HepG2 (cell line): ENCODE measurements around the gene LRRC51. TPM values are rescaled to one million over a fixed set of nuclear protein-coding genes. Genes with fewer than 3 reads are reported as not detected.

ENCODE experiments used
- ATAC-seq: fragments of 200-7000 bp; cut with Tn5 transposase; 3 replicates; pipeline ENCODE4 v1.9.1; 2020; ENCODE audit warnings: mild to moderate bottlenecking, moderate library complexity
- BruUV-seq: library from RNA; stranded (reverse); fragments of 400-500 nt; replicated peaks from 2 replicates; lab custom pipeline; 2021; lab: Mats Ljungman, UMichigan
- CTCF ChIA-PET: fragments of 300-600 bp; formaldehyde crosslinking; extraction: SDS; loops from one replicate; lab custom pipeline; 2021; ENCODE audit warnings: low total read pairs, inconsistent platforms, low intra/inter-chr PET ratio; lab: Yijun Ruan, JAX
- POLR2A ChIA-PET: fragments of 350-600 bp; sonication (Branson Sonifier 250); formaldehyde crosslinking; loops from one replicate; lab custom pipeline; 2020; ENCODE audit warnings: antibody characterized with exemption, inconsistent platforms; lab: Yijun Ruan, JAX
- DNase-seq: peaks from one replicate; pipeline ENCODE4 v3.0.0-alpha.2; 2015; ENCODE audit warnings: low spot score
- FAIRE-seq: peaks from 3 replicates; lab custom pipeline; 2011; peaks lifted over from hg19 to GRCh38; lab: Jason Lieb, UNC
- H2AFZ ChIP-seq: one replicate; pipeline ENCODE4 v1.6.1; 2011; ENCODE audit warnings: low read length, inconsistent platforms
- H3K27ac ChIP-seq: fragments of 300-600 bp; 3 replicates; pipeline ENCODE4 v1.8.0; 2011; ENCODE audit warnings: mixed run types, mild to moderate bottlenecking, mixed read lengths, low read length, inconsistent platforms; ENCODE audit not compliant: insufficient read depth; ENCODE audit errors: extremely low read length
- H3K27me3 ChIP-seq, 2 experiments: fragments of 200-600 bp in 1 of 2; 2 replicates in 1 of 2; 3 replicates in 1 of 2; pipeline versions ENCODE4 v1.6.0 to v1.8.0; 2011; ENCODE audit warnings: low read length in 2 of 2, mild to moderate bottlenecking in 2 of 2, moderate library complexity in 2 of 2, inconsistent platforms in 1 of 2; ENCODE audit not compliant: insufficient read depth in 2 of 2, control insufficient read depth in 1 of 2
- H3K36me3 ChIP-seq, 2 experiments: fragments of 200-600 bp in 1 of 2; replicated peaks in 1 of 2; 2 replicates in 1 of 2; 3 replicates in 1 of 2; pipeline versions ENCODE4 v1.5.1 to v1.8.0; 2011; ENCODE audit warnings: low read length in 2 of 2, inconsistent platforms in 1 of 2; ENCODE audit not compliant: insufficient read depth in 2 of 2, control insufficient read depth in 1 of 2
- H3K4me1 ChIP-seq: 2 replicates; pipeline ENCODE4 v1.5.1; 2012; ENCODE audit warnings: low read length, inconsistent platforms; ENCODE audit not compliant: insufficient read depth
- H3K4me2 ChIP-seq: 2 replicates; pipeline ENCODE4 v1.6.0; 2011; ENCODE audit warnings: low read depth, low read length, inconsistent platforms
- H3K4me3 ChIP-seq, 3 experiments: fragments of 200-600 bp in 1 of 3; sonication (generic), shearing (Covaris generic) in 1 of 3; replicated peaks in 1 of 3; 2 replicates each; pipeline ENCODE4 v1.5.1; 2011 to 2016; ENCODE audit warnings: low read length in 3 of 3, inconsistent platforms in 2 of 3, low read depth in 2 of 3, mild to moderate bottlenecking in 2 of 3, control low read depth in 1 of 3, mixed read lengths in 1 of 3; ENCODE audit not compliant: insufficient read depth in 1 of 3
- H3K79me2 ChIP-seq: one replicate; pipeline ENCODE4 v1.6.1; 2011; ENCODE audit warnings: low read length, inconsistent platforms; ENCODE audit not compliant: insufficient read depth
- H3K9ac ChIP-seq: 2 replicates; pipeline ENCODE4 v1.6.0; 2011; ENCODE audit warnings: mild to moderate bottlenecking, low read depth, low read length, inconsistent platforms; ENCODE audit not compliant: insufficient read depth
- H3K9me3 ChIP-seq: 2 replicates; pipeline ENCODE4 v1.5.1; 2012; ENCODE audit warnings: mild to moderate bottlenecking, low read length
- H4K20me1 ChIP-seq: 2 replicates; pipeline ENCODE4 v1.6.0; 2011; ENCODE audit warnings: inconsistent platforms, mild to moderate bottlenecking, low read length, moderate library complexity; ENCODE audit not compliant: insufficient read depth
- ARNTL ChIP-seq: sonication (generic); formaldehyde crosslinking; IDR thresholded peaks from 2 replicates; pipeline ENCODE4 v1.4.0; 2020; ENCODE audit warnings: mild to moderate bottlenecking, missing genetic modification reagents
- ERF ChIP-seq: IDR thresholded peaks from 2 replicates; pipeline ENCODE4 v1.6.1; 2018; ENCODE audit warnings: missing biosample characterization, missing genetic modification reagents
- JARID2 ChIP-seq: sonication (generic); formaldehyde crosslinking; IDR thresholded peaks from 2 replicates; pipeline ENCODE4 v1.8.1; 2023; ENCODE audit warnings: missing genetic modification reagents, inconsistent platforms; ENCODE audit not compliant: insufficient replicate concordance
- NONO ChIP-seq, 2 experiments: fragments of 450-650 bp in 1 of 2; sonication (generic) in 1 of 2; formaldehyde crosslinking in 1 of 2; IDR thresholded peaks in 1 of 2; conservative IDR thresholded peaks in 1 of 2; 2 replicates each; pipeline versions ENCODE4 v1.6.1 to v1.8.0; 2017 to 2022; ENCODE audit warnings: mild to moderate bottlenecking in 1 of 2, missing genetic modification reagents in 1 of 2, moderate library complexity in 1 of 2
- PHF5A ChIP-seq: IDR thresholded peaks from one replicate; pipeline ENCODE4 v1.6.1; 2018; ENCODE audit warnings: low read depth, missing genetic modification reagents; ENCODE audit not compliant: unreplicated experiment
- SIX4 ChIP-seq: sonication (generic); formaldehyde crosslinking; IDR thresholded peaks from 2 replicates; pipeline ENCODE4 v1.4.0; 2020; ENCODE audit warnings: missing genetic modification reagents
- SP140L ChIP-seq: sonication (generic); formaldehyde crosslinking; IDR thresholded peaks from 2 replicates; pipeline ENCODE4 v1.4.0; 2020; ENCODE audit warnings: missing genetic modification reagents, borderline replicate concordance
- ZFAT ChIP-seq: sonication (generic); formaldehyde crosslinking; conservative IDR thresholded peaks from 2 replicates; pipeline ENCODE4 v1.8.1; 2023; ENCODE audit warnings: missing genetic modification reagents, inconsistent platforms
- WGBS: methylation state at CpG from one replicate; pipeline ENCODE4 v1.1.6; 2017; ENCODE audit warnings: low lambda C conversion rate; 5-methylcytosine and 5-hydroxymethylcytosine counted together
- in situ Hi-C: cut with HindIII; loops from 2 replicates; pipeline ENCODE4 v1.10.0; 2017; ENCODE audit warnings: low pct_unique_long_range_greater_than_20kb; ENCODE audit not compliant: extremely low pct_ligation_motif_present
- intact Hi-C: fragments of 100-400 bp; cut with micrococcal nuclease; formaldehyde crosslinking; loops from one replicate; pipeline ENCODE4 v1.10.0; 2022; ENCODE audit not compliant: unreplicated experiment
- polyA plus RNA-seq, 8 experiments: library from polyadenylated mRNA; depleted of rRNA in 3 of 8; stranded (reverse) in 7 of 8; unstranded in 1 of 8; fragments of >200 nt; fragmentation: Illumina TruSeq in 4 of 8; extraction: Trizol in 4 of 8; gene quantifications; 2 replicates each; pipeline versions ENCODE4 v1.2.1 to v1.2.3, GENCODE V29; 2011 to 2016; ENCODE audit warnings: low read depth in 4 of 8, missing spikeins in 1 of 8, mixed read lengths in 1 of 8; ENCODE audit not compliant: insufficient read depth in 1 of 8
- total RNA-seq, 5 experiments: library from RNA; depleted of rRNA; stranded (reverse); fragments of >200 nt; fragmentation: Illumina TruSeq; extraction: Trizol; gene quantifications; 2 replicates each; pipeline ENCODE4 v1.2.3, GENCODE V29; 2016; ENCODE audit warnings: low read depth in 1 of 5
- TF ChIP-seq, protein P1 (sequence below): sonication (generic); formaldehyde crosslinking; IDR thresholded peaks from 2 replicates; pipeline ENCODE4 v1.4.0; 2020; ENCODE audit warnings: missing genetic modification reagents, mild to moderate bottlenecking, borderline replicate concordance
- TF ChIP-seq, protein P2 (sequence below): sonication (generic); formaldehyde crosslinking; IDR thresholded peaks from 2 replicates; pipeline ENCODE4 v1.8.0; 2022; ENCODE audit warnings: mild to moderate bottlenecking, missing genetic modification reagents
- TF ChIP-seq, protein P3 (sequence below): fragments of 450-650 bp; IDR thresholded peaks from 2 replicates; pipeline ENCODE4 v1.6.1; 2017; ENCODE audit warnings: mild to moderate bottlenecking
- TF ChIP-seq, protein P4 (sequence below): sonication (generic); formaldehyde crosslinking; IDR thresholded peaks from 2 replicates; pipeline ENCODE4 v1.5.1; 2020; ENCODE audit warnings: missing genetic modification reagents, mild to moderate bottlenecking, borderline replicate concordance
- TF ChIP-seq, protein P5 (sequence below): sonication (generic); formaldehyde crosslinking; IDR thresholded peaks from 2 replicates; pipeline ENCODE4 v1.8.0; 2023; ENCODE audit warnings: mild to moderate bottlenecking, missing genetic modification reagents

The LRRC51 gene
- total and polyA plus RNA-seq, 2 of the 13 experiments (the other 11 are each of a cell fraction or from before 2014, with no cell fraction given), result 5.3 to 6.0 TPM

DNA sequence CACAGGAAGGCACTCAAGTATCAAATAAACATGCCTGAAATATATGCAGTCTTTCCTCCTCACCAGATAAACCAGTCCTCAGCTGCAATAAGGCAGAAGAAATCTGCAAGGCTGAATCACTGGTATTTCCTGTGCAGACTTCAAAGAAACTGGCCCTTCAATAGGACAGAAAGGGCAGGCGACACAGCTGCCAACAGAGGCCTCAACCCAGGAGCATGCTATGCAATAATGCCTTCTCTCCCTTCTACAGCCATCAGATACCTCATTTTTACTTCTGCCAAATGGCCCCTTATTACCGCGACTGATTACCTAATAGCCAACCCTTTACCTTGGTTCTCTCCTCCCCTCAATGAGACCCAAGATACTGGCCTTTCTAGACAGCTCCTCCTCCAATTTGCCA lies 8.3 kb upstream of the LRRC51 start (continued):
- TF ChIP-seq, protein P1, sequence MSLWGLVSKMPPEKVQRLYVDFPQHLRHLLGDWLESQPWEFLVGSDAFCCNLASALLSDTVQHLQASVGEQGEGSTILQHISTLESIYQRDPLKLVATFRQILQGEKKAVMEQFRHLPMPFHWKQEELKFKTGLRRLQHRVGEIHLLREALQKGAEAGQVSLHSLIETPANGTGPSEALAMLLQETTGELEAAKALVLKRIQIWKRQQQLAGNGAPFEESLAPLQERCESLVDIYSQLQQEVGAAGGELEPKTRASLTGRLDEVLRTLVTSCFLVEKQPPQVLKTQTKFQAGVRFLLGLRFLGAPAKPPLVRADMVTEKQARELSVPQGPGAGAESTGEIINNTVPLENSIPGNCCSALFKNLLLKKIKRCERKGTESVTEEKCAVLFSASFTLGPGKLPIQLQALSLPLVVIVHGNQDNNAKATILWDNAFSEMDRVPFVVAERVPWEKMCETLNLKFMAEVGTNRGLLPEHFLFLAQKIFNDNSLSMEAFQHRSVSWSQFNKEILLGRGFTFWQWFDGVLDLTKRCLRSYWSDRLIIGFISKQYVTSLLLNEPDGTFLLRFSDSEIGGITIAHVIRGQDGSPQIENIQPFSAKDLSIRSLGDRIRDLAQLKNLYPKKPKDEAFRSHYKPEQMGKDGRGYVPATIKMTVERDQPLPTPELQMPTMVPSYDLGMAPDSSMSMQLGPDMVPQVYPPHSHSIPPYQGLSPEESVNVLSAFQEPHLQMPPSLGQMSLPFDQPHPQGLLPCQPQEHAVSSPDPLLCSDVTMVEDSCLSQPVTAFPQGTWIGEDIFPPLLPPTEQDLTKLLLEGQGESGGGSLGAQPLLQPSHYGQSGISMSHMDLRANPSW, result no peak
- TF ChIP-seq PHF5A (CRISPR knock-in tag), result no peak
- TF ChIP-seq, protein P2, sequence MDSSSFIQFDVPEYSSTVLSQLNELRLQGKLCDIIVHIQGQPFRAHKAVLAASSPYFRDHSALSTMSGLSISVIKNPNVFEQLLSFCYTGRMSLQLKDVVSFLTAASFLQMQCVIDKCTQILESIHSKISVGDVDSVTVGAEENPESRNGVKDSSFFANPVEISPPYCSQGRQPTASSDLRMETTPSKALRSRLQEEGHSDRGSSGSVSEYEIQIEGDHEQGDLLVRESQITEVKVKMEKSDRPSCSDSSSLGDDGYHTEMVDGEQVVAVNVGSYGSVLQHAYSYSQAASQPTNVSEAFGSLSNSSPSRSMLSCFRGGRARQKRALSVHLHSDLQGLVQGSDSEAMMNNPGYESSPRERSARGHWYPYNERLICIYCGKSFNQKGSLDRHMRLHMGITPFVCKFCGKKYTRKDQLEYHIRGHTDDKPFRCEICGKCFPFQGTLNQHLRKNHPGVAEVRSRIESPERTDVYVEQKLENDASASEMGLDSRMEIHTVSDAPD (CRISPR knock-in tag), result no peak

DNA sequence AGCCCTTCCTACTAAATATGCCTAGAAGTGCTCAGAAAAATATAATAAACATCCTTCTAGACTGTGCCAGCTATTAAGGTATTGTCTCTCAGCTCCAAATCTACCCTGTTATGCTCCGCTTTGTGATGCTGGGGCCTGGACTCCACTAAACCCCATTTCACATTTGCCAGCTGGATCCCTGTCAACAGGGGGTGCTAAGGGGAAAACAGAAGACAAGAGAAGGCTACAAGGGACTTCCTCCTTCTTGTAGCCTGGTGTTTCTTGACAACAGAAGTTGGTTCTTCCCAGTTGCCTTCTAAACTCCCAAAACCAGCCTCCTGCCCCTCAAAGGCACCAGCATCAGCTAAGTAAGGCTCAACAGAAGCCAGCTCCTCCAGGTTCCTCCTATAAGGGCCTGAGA lies 5.5 kb upstream of the LRRC51 start:
- H4K20me1 ChIP-seq, result no peaks in the 10 kb centered on the region
- H3K27ac ChIP-seq, result peak overlapping the region; percentile 11
- in situ Hi-C loops (no loop called here), intact Hi-C loops (no loop called here)
- no peak overlapping the region for H3K4me2 ChIP-seq
- H2AFZ ChIP-seq, result no peak overlapping the region
- no peak overlapping the region for H3K9ac ChIP-seq
- no peak for FAIRE-seq
- no peak for ATAC-seq
- no TSS peak for BruUV-seq
- DNase-seq, result no peak
- peaks cover 0 to 12% of the 10 kb centered on the region in 2 experiments; a peak in 3 of 5 replicates for H3K36me3 ChIP-seq
- no peak overlapping the region for H3K4me3 ChIP-seq
- peaks cover 28% of the 10 kb centered on the region for H3K4me1 ChIP-seq
- H3K9me3 ChIP-seq, result no peaks in the 10 kb centered on the region
- 100% methylated on average over 1 of the region's 1 CpG for WGBS
- POLR2A ChIA-PET, result interaction anchor here (1.9 kb wide), 1 partner anchor 34 kb away, joined by 8 read pairs; no protein-coding TSS in a partner anchor
- H3K27me3 ChIP-seq, result no peaks in the 10 kb centered on the region; a peak in 1 of 5 replicates
- CTCF ChIA-PET, result no interaction called here
- peaks cover 87% of the 10 kb centered on the region for H3K79me2 ChIP-seq
- TF ChIP-seq ARNTL (CRISPR knock-in tag), result no peak
- TF ChIP-seq ZFAT, result no peak
- TF ChIP-seq, protein P3, sequence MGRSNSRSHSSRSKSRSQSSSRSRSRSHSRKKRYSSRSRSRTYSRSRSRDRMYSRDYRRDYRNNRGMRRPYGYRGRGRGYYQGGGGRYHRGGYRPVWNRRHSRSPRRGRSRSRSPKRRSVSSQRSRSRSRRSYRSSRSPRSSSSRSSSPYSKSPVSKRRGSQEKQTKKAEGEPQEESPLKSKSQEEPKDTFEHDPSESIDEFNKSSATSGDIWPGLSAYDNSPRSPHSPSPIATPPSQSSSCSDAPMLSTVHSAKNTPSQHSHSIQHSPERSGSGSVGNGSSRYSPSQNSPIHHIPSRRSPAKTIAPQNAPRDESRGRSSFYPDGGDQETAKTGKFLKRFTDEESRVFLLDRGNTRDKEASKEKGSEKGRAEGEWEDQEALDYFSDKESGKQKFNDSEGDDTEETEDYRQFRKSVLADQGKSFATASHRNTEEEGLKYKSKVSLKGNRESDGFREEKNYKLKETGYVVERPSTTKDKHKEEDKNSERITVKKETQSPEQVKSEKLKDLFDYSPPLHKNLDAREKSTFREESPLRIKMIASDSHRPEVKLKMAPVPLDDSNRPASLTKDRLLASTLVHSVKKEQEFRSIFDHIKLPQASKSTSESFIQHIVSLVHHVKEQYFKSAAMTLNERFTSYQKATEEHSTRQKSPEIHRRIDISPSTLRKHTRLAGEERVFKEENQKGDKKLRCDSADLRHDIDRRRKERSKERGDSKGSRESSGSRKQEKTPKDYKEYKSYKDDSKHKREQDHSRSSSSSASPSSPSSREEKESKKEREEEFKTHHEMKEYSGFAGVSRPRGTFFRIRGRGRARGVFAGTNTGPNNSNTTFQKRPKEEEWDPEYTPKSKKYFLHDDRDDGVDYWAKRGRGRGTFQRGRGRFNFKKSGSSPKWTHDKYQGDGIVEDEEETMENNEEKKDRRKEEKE, result no peak
- no peak for TF ChIP-seq JARID2
- no peak for TF ChIP-seq NONO (IDR thresholded peaks at IDR 0.05)
- TF ChIP-seq NONO (CRISPR knock-in tag; conservative IDR thresholded peaks at IDR 0.05), result no peak
- TF ChIP-seq SP140L (CRISPR knock-in tag), result no peak
- no peak for TF ChIP-seq ERF (CRISPR knock-in tag)
- TF ChIP-seq, protein P4, sequence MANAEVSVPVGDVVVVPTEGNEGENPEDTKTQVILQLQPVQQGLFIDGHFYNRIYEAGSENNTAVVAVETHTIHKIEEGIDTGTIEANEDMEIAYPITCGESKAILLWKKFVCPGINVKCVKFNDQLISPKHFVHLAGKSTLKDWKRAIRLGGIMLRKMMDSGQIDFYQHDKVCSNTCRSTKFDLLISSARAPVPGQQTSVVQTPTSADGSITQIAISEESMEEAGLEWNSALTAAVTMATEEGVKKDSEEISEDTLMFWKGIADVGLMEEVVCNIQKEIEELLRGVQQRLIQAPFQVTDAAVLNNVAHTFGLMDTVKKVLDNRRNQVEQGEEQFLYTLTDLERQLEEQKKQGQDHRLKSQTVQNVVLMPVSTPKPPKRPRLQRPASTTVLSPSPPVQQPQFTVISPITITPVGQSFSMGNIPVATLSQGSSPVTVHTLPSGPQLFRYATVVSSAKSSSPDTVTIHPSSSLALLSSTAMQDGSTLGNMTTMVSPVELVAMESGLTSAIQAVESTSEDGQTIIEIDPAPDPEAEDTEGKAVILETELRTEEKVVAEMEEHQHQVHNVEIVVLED (CRISPR knock-in tag), result no peak
- TF ChIP-seq, protein P5, sequence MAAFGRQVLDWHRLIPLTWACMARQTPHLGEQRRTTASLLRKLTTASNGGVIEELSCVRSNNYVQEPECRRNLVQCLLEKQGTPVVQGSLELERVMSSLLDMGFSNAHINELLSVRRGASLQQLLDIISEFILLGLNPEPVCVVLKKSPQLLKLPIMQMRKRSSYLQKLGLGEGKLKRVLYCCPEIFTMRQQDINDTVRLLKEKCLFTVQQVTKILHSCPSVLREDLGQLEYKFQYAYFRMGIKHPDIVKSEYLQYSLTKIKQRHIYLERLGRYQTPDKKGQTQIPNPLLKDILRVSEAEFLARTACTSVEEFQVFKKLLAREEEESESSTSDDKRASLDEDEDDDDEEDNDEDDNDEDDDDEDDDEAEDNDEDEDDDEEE (CRISPR knock-in tag), result no peak
- no peak for TF ChIP-seq SIX4 (CRISPR knock-in tag)
